HG03457 (cell line): ENCODE results near the gene PCYT2.

ENCODE experiments used
- ATAC-seq: cut with Tn5 transposase; IDR thresholded peaks from one replicate; pipeline ENCODE4 v1.9.1; 2021; ENCODE audit warnings: moderate number of reproducible peaks; ENCODE audit not compliant: unreplicated experiment

PCYT2 gene

DNA sequence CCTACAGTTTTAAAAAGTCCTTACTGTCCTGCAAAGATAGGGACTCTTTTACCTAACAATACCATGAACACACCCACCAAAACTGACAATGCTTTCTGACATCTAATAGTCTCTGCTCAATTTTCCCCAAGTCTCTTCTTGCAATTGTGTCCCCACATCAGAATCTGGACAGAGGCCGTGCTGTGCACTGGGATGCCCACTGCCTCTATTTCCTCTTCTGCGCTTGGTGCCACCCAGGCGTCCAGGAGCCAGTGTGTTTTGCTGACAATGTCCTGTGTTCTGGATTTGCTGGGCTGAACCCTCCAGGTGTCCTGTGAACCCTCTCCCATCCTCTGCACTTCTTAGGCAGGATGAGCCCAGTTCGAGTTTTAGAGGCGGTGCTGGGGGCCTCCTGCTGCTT lies 33.6 kb downstream of the PCYT2 start:
- no peak for ATAC-seq

DNA sequence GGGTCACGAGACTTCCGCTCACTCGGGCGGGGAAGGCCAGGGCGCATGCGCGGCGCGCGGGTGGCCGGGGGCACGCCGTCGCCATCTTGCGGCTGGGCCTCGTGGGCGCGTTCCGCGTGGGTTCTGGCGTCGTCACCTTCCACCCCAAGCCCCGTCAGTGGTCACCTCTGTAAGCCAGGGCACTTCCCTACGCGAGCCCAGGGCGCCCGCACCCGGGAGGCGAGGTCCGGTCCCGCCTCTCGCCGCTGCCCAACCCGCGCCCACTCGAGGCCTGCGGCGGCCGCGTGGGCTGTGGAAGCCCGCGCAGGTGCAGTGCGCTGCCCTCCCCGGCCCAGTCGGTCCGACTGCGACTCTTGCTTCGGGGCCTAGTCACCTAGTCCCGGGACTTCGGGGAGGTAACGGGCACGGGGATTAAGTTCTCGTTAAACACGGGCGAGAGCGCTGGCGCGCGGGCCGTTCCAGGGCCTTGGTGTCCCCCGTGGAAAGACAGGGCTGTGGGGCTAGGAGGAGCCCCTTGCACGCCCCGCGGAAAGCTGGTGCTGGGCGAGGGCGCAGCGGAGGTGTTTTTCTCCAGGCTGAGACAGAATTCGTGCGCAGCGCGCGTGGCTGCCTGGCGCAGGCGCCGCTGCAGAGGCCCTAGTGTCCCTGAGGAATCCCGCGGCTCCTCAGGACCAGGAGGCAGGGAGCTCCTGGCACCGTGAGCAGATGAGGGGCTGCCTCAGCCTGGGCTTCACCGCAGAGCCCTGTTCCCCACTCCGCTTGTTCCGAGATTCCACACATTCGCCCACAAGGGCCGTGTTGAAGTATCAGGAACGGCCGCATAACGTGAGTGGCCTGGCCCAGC lies 39.6 kb downstream of the PCYT2 start:
- ATAC-seq, result peak; percentile 32

DNA sequence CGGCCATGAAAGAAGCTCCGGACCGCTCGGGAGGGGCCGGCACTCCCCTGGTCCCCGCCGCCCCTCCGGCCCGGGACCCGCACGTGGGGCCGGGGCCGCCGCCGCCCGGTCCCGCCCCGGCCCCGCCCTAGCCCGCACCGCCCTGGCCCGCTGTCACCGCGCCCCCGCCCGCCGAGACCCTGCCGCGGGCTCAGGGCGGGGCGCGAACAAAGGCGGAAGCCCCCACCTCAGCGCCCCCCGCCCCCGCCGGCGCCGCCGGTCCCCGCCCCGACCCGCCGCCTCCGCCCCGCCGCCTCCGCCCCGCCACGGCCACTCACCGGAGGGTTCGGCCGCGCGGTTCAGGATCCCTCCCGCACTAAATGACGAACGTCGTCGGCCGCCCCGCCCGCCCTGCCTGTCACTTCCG lies 40.2 kb downstream of the PCYT2 start, which contains the start of gene ARHGDIA:
Gene ARHGDIA (minus strand): TSS at position 357 of the 406 bp plus-strand sequence. CDS start 1,407 bp downstream, outside the sequence.
- peak; percentile 7 for ATAC-seq

DNA sequence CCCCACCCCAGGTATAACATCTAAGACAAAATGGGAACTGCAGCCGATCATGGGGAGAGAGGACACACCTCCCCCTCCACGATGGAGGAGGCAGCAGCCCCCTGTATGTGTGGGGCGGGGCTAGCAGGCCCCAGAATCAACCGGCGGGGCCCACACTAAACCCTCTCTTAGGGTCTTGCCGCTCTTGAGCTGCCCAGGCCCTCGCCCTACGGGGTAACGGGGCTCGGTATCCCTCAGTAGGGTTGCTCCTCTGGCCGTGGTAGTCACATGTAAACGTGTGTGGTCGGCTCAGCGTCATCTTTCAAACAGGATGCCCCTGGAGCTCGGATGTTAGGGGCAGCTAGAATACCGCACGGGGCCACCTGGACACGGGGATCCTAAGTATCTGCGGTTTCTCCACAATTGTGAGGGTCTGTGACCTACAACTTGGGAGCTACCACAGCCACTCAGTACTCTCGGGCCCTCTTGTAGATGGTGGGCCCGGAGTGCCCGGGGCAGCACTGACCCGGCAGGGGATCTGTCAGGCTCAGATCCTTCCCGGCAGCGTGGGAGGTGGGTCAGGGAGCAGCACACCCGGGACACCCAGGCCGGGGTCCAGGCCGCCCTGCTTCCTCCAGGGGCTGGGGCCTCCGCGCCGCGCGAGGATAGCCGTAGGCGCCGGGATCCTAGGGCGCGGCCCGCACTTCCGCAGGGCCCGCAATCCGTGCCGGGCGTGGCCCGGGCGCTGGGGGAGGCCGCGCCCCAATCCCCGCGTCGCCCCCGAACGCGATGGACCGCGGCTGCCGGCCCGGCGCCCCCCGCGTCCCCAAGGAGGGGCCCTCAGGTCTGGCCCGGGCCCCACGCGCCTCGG lies 40.8 kb downstream of the PCYT2 start:
- peak; percentile 14 for ATAC-seq

DNA sequence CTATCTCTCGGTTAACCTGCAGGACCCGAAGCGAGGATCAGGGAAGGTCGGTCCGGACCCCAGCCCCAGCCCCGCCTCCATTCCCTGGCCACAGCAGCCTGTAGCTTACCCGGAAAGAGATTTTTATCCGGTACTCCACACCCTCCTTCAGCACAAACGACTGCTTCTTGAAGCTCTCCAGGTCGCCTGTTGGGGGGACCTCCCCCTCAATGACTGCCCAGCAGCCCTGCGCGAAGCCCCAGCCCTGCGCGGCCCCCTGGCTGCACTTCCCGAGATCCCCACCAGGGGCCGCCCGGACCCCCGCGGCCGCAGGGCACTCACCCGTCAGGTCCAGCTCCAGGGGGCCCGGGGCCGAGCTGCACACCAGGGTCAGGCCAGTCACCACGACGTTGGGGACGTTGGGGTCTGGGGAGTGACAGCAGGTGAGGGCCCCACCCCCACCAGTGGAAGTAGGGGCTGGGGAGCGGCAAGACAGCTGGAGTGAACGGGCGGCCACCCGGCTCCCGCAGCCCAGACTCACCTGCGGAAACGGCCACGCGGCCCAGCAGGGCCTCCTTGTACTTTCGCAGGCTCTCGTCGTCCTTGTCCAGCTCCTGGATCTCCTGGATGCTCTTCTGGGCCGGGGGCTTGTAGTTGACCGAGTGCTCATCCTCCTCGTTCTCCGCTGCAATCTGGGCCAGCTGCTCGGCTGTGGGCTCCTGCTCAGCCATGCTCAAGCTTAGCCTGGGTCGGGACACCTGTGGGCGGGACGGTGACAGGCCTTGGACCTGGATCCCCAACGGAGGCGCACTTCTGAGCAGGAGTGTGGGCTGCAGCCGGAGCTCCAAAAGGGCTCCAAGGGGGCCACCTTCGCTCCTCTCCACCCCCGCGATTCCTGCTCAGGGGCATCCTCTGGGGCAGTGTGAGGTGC lies 41.7 kb downstream of the PCYT2 start:
- ATAC-seq, result no peak

DNA sequence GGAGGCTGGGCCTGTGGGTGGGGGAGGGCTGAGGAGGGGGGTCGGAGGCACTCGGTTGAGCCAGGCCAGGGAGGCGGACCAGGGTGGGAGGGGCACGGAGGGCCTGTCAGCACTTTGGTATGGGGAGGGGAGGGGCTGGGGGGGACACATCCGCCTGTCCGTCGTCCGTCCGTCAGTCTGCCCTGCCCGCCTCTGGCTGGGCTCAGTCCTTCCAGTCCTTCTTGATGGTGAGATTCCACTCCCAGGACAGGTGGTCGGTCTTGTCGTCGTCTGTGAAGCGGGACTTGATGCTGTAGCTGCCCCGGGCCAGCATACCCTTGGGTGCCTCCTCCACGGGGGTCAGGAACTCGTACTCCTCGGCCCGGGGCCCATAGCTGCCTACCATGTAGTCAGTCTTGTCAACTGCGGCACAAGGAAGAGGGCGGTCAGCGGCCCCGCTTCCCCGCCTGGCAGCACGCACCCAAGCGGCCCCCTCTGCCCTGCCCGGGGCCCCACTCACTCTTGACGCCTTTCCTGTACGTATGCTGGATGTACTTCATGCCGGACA lies 42.5 kb downstream of the PCYT2 start:
- no peak for ATAC-seq

DNA sequence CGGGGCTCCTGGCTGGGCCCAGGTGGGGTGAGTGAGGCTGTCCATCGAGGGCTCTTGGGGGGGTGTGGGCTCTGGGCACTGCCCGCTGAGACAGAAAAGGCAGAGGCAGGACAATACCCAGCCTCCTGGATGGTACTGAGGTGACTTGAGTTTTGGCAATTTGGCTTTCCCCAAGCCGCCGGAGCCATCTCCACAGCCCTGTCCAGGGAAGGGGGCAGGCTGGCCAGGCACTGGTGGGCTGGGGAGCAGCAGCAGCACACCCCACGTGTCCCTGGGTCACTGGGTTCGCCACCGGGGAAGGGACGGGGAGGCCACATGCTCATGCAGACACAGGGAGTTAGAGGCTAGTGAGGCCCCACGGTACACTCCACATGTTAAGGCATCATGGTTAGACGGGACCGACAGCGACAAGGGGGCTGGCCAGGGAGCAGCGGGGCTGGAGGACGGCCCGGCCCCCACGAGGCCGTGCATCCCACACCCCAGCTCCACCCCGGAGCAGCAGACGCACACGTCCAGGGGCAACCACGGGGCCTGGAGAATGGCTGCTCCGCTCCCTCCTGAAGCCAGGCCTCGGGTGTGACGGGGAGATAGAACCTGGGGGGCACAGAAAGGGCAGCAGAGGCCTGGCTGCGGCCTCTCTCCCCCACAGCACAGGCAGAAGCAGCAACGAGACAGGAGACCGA lies 43.1 kb downstream of the PCYT2 start:
- no peak for ATAC-seq

DNA sequence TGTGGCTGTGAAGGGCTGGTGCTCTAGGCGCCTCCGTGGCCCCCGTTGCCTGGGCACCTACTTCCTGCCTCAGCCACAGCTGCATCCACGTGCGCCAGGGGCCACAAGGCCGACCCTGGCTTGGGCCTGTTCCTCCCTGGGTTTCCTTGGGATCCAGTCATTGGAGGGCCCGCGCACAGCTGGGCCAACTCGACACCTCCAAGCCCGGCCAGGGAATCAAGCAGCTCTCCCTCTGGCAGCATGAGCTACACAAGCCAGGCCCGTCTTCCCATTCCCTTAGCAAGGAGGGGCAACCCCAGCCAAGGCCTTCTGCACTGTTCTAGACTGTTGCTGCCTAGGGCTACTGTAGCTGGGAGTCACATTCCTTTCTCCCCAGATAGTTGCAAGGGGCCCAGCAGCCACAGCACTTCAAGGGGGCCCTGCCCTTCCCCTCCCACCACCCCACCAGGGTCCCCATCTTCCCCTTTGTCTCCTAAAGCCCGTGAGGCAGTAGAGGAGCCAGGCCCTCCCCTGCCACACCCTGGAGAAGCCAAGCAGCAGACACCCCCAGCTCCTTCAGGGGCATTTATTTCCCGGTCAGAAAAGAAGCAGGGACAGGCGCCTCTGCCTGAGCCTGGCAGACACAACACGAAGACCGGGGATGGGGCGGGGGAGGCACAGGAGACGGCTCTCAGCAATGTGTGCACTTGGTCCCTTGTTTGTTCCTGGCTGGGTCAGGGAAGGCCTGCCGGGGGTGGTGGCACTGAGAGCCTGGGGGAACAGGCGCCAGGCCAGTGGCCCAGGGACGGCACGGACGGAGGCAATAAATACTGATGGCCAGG lies 43.8 kb downstream of the PCYT2 start:
- no peak for ATAC-seq

DNA sequence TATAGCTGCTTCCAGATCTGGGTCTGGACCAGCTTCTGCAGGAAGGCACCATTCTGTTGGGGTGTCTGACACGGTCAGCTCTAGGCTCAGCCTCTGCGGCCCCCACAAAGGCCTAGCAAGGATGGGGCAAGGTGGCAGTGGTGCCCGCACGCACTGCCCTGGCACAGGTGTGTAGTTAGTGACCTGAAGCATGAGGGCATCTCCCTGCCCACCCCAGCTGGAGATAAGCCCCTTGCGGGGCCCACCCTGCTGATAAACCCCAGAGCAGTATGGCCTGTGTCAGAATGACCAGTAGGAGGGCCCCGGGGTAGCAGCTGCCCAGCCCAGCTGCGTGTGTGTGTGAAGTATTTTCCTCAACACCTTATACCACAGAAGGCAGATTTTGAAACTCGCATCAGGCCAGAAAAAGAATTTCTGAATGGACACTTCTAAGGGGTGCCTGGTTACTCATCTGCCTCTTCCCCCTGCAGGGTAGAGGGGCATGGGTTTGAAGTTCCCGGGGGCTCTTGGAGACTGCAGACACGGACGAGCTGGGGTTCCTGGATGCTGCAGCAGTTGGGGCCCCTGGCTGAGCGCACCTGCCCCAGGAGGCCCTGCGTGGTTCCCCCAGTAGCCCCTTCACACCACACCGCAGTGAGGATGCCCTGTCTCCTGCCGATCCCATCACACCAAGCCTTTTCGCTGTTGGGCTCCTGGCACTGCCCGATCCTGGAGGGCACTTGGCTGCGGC lies 44.6 kb downstream of the PCYT2 start:
- ATAC-seq, result no peak

DNA sequence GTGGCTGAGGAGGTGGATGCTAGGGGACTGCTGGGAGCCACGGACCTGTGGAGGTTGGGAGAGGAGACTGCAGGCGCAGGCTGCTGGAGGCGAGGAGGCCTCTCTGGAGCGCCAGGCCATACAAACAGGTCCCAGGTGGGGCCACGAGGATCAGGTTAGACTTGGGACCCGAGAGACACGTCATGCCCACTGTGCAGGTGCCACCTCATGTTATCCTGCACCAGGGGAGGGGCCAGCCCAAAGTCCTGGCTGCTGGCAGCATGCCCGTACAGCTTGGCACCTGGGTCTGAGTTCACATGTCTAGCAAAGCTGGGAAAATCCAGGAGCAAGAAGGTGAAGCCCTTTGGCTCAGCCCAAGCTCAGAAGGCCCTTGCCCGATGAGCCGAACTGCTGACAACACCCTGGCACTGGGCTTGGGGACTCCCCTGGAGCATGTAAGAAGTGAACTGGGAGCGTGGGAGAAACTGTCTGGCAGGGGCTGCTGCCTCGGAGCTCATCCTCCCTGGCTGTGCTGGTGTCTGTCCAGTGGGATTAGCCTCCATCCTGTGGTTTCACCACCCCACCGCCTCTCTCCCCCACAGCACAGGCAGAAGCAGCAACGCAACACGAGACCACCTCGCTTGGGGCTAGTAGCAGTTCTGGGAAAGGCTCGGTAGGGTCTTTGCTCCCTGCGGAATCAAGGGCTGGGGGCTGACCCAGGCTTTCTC lies 45.3 kb downstream of the PCYT2 start:
- ATAC-seq, result no peak

DNA sequence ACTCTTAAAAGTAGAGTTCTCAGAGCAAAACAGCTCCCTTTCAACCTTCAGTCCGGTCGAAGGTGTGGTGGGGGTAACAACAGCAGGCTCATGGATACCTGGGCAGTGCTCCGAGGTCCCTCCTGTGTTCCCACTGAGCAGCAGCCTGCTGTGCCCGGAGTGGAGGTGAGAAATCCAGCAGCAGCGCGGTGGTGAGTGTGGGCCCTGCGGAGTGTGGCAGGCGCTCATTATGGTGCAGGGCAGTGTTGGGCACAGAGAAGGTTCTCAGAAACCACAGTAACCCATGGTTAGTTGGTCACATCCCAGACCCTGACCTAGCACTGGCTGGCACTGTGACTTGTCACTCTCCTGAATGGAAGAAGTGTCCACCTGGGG lies 45.9 kb downstream of the PCYT2 start:
- ATAC-seq, result no peak

DNA sequence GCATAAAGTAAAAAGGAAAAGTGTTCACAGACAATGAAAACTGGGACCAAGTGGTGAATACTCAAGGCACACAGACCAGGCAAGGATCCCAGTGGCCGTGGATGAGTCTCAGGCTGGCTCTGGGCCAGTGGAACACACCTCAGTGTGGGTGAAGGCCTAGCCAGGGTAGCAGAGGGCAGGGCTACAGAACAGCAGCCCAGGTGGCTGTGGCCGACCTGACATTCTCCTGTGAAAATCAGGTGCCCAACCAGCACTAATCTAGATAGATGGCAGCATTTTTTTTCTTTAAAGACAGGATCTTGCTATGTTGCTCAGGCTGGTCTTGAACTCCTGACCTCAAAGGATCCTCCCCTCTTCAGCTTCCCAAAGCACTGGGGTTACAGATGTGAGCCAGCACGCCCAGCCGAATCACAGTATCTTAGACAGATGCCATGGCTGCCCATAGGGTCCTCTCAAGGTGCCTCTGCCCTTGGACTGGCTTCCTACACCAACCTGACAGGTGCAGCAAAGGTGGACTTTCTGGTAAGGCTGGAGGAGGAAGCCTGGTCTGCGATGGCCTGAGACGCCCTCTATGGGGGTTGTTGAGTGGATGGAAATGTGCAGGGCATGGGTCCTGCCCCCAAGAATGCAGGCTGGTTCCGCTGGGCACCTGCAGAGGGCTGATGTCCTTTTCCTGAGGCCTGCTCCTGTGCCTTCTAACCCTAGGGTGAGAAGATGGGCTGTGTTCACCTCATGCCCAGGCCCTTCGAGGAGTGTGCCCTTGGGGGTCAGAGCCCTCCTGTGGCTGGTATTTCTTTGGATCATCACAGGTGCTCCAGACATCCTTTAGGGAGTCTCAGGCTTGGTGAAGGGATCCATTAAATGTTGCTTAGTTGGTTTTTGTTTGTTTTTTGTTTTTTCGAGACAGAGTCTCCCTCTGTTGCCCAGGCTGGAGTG lies 47.1 kb downstream of the PCYT2 start:
- no peak for ATAC-seq

DNA sequence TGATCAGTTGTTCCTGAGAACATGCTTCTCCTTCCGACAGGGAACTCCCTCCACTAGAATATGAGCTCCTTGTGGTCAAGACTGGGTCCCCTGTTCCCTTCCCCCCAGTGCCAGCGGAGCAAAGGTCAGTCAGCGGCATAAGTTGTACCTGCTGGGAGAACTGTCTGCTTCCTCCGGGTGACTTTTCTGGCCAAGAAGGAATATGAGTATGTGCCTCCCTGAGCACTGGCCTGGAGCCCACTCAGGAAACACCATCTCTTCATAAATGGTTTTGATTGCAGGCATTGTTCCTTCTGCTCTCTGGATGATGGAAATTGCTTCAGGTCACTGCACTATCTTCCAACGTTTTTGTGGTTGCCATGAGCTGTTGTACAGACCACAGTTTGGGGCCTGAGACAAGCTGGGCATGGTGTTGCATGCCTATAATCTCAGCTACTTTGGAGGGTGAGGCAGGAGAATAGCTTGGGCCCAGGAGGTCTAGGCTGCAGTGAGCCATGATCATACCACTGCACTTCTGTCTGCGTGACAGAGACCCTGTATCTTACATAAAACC lies 48.0 kb downstream of the PCYT2 start:
- ATAC-seq, result no peak

DNA sequence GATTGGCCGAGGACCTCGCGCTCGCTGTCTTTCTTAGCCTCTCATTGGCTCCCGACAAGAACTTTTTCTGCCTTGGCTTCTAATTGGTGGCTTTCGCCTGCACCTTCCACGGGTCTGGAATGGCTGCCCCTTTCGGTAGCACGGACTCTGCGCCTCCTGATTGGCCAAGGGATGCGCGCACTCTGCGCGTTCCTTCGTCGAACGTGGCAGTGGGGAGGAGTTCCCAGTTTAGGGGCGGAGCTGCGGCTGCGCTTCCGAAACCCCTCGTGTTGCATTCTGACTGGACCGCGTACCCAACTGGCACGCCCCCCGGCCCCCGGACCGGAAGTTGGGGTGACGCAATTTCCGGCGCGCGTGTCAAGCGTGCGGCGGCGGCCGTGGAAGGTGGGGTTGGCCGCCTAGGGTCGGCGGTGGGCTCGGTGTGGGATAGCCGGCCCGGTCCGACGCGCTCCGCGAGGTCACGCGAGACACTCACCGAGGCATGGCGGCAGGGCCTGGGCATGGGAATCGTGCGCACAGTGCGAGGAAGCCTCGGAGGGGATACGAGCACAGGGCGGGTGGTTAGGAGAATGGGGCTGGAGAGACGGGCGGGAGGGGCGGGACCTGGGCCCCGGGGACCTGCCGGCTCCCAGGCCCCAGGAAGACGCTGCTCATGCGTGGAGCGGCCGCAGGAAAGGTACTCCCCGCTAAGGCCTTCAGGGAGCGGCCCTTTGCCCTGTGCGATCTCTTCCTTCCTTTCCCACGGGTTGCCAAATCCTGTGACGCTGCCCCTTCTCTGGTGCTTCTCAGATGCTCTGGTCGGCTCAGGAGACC lies 50.2 kb downstream of the PCYT2 start:
- peak; percentile 66 for ATAC-seq

DNA sequence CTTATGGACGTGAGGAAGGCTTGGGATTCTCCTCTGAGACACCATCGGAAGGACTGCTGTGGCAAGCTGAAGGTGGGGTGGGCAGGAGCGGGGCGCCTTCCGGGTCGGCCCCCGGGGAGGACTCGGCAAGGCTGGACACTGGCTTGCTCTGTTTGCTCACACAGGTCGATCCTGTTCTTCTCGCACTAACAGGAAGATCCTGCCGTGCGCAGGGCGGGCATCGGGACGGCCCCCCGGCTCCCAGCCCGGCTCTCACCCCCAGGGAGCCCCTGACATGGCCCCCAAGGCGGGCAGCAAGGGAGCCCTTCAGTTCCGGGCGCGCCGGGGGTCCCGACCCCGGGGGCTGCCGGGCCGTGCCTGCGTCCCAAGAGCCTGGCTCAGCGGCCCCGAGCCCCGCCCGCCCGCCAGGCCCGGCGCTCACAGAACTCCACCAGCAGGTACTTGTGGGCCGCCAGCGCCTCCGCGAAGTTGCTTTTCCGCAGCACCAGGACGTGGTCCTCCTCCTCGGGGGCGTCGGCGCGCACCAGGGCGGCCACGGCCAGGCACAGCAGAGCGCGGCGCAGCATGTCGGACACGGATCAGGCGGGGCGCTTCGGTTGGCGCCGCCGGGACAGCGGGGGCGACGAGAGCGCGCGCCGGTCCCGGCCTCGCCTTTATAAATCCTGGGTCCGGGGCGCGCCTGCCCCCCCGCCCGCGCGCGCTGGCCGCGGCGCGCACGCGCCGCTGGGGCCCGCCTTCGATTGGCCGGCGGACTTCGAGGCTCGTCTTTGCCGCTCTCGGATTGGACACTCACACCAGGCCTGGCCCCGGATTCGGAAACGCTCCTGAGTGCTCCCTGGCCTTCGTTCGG lies 51.1 kb downstream of the PCYT2 start, which contains the start of gene P4HB:
Gene P4HB (minus strand): TSS at position 630 of the 850 bp plus-strand sequence. CDS start 64 bp downstream, at position 566.
- ATAC-seq, result peak; percentile 8
